ENCODE results near the gene PASD1.
"Not testable (repeated sequence)": the region's sequence is repeated elsewhere in the genome, so short reads cannot be mapped to it uniquely, and the experiment has no call there.

PASD1 gene, protein sequence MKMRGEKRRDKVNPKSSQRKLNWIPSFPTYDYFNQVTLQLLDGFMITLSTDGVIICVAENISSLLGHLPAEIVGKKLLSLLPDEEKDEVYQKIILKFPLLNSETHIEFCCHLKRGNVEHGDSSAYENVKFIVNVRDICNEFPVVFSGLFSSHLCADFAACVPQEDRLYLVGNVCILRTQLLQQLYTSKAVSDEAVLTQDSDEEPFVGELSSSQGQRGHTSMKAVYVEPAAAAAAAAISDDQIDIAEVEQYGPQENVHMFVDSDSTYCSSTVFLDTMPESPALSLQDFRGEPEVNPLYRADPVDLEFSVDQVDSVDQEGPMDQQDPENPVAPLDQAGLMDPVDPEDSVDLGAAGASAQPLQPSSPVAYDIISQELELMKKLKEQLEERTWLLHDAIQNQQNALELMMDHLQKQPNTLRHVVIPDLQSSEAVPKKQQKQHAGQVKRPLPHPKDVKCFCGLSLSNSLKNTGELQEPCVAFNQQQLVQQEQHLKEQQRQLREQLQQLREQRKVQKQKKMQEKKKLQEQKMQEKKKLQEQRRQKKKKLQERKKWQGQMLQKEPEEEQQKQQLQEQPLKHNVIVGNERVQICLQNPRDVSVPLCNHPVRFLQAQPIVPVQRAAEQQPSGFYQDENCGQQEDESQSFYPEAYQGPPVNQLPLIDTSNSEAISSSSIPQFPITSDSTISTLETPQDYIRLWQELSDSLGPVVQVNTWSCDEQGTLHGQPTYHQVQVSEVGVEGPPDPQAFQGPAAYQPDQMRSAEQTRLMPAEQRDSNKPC

DNA sequence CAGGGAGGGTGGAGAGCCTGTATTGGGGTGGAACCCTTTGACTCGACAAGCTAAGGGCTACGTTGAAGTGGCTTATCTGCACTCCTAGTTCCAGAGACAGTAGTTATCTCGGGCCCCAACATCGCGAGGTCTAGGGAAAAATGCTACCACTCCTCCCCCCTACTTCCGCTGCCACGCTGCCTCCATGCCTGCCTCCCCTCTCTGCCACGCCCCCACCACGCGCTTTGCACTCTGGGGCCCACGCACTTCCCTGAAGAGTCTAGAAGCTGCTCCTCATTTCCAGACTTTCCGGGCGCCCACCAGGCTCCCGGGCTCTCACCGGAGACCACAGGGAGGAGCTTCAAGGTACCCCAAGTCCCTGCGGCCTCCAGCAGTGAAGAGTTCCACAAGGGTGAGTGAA is at the start of gene PASD1:
Gene PASD1, plus strand, starts transcription at position 227 of the 400 bp plus-strand sequence. CDS start 37,879 bp downstream, outside the sequence.
- DNase-seq (ENCODE audit: low spot score) = no peak

DNA sequence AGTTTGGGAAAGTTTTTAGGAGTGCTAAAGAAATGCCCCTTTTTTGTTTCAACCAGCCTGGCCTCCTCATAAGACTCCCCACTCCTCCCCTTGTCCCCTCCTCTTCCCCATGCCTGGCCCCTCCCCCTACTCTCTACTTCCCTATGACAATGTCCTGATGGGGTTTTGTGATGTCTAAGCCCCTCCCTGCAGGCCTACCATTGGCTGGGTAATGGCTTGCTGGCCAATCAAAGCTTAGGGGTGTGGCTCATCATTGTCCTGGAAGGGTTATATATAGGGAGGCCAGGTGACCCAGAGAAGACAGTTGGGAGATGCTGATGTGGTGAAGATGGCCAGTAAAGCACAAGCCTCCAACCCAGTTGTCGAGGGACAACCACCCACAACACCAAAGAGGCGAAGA is 48.2 kb upstream of the PASD1 start:
- no peak for DNase-seq (ENCODE audit: low spot score)

DNA sequence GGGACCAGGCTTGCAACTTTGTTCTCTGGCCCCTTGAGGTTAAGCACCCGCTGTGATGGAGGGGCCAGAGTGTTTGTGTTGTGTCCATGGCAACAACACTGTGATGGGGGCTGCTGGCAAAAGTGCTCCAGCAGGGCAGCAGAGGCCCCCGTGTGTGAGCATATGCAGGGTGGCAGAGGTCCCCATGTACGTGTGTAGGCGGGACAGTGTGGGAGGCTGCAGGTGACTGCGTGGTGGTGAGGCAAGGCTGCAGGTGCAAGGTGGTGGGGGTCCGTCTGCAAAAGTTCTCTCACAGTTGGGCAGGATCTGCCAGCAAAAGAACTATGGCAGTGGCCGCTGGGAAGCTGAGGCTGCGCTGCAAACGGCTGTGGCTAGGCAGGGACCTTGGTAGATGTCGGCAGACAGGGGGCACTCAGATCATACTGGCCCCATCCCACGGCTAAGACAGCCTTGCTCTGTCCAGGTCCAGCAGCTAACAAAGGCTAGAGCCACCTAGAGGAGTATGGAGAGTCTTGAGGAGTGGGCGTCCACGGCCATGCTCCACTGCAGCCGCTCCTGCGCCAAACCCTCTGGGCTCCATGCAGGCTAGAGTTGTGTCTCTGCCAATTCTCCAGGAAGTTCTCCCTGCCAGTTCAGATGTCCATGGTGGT is 46.8 kb upstream of the PASD1 start:
- DNase-seq (ENCODE audit: low spot score) = no peak

DNA sequence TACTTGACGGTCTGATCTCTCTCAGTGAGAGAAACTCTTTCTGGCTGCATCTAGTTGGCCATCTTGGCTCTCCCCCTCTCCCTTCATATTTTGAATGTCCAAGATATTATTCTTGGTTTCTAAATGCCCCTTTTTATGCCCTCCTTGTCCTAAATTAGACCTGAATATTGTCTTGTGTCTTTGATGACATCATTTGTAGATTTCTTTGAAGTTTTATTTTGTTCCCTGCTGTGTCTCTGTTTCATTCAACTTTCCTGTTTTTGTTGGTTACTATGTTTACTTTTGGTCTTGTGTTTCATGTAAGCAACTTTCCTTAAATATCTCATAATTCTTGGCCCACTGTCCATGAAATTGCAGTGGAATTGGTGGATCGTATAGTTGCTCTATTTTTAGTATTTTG is 46.1 kb upstream of the PASD1 start:
- DNase-seq (ENCODE audit: low spot score) = no peak

DNA sequence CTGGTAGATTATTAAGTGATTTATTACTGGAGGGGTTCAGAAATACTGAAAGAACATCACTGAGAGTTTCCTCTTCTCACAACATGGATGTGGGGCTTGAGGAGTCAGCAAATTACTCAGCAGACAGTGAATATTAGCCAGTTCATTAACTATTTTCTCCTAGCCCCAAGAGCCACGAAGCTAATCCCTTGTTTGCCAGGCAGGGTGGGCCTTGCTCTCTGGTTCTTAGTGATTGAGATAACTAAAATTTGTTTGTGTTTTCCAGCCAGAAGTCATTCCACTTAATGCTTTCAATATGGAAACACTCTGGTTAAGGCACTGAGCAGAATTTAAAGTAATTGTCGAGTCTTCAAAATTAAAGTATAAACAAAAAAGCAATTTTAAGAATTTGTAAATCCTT is 40.1 kb upstream of the PASD1 start:
- DNase-seq (ENCODE audit: low spot score) = no peak

DNA sequence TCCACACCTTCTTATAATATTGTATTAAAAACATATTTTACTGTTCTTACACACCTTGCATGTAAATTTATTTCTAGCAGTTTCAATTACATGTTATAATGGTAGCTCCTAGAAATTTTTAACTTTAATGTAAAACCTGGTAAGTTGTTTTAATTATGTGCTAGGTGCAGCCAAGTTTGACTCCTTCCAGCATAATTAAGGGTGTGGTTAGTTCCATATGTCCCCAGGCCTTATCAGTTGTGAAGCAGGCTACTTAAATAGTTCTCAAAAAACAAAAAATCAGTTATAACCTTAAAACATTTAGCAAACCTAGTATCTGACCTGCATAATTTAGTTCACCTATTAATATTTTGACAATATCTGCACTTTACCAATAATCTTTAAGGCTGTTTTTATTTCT is 26.9 kb upstream of the PASD1 start:
- no peak for DNase-seq (ENCODE audit: low spot score)

DNA sequence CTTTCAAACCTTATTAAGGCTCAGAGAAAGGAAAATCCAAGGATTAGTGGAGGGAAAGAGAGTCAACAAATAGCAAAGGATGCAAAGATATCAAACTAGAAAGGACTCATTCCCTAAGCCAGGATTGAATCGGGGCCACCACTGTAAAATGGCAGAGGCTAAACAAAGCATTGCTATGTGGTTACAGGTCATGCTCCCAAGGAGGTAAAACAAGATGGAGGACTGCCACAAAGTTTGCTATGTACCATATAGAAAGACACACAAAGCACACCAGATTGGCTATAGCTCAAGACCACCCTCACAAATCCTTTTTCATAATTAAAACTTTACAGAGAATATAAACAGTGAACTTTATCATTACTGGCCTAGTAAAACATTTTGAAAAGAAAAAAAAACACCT is 25.9 kb upstream of the PASD1 start:
- DNase-seq (ENCODE audit: low spot score) = no peak

DNA sequence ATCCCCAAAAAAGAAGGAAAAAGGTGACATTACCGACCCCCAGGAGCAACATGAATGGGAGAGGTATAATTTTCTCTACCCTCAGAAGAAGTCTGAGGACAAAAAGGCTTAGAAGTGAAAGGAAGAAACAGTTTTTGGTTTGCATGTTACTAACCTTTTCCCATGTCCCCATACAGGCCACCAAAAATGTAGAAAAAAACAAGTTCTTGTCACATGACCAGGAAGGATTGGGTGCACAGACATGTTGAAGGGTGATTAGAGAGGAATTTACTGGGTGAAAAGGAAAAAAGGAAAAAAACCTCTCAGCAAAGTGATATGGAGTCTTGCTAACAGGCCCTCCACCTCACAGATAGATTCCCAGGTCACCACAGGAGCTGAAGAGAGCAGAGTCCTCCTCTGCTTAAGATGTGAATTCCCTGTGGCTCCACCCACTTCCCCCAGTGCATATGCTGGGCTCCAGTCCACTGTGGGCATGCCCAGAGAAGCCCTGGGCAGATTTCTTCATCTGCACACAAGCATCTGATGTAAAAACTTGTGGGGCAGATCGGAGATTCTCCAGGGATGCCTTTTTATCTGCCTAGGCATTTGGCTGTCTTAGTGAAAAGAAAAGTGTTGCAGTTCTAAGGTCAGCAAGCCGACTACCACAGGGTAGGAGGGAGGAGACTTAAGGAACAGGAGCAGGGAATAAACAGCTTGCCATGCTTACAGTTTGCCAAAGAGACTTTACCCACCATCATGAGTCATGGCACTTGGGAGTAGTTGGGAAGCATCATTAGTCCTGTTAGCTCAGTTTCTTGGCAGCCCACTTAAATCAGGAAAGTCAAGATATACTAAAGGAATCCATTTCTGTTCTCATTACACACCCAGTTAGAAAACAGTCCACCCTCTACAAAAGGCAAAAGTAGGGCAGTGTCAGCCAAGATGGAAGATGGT is 25.0 kb upstream of the PASD1 start:
- DNase-seq (ENCODE audit: low spot score) = no peak

DNA sequence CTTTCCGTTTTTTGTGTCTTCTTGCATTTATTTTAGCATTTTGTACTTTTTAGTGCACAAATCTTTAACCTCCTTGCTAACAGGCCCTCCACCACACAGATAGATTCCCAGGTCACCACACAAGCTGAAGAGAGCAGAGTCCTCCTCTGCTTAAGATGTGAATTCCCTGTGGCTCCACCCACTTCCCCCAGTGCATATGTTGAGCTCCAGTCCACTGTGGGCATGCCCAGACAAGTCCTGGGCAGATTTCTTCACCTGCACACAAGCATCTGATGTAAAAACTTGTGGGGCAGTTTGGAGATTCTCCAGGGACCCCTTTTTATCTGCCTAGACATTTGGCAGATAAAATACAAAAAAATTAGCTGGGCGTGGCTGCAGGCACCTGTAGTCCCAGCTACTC is 19.8 kb upstream of the PASD1 start:
- DNase-seq (ENCODE audit: low spot score) = no peak

DNA sequence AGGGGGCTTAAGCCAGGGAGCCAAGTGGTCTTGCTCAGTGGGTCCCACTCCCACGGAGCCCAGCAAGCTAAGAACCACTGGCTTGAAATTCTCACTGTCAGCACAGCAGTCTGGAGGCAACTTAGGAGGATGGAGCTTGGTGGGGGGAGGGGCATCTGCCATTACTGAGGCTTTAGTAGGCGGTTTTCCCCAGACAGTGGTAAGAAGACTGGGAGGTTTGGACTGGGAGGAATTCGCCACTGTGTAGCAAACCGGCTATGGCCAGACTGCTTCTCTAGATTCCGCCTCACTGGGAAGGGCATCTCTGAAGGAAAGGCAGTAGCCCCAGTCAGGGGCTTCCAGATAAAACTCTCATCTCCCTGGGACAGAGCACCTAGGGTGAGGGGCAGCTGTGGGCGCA is 17.2 kb upstream of the PASD1 start:
- not testable (repeated sequence) for DNase-seq (ENCODE audit: low spot score)

DNA sequence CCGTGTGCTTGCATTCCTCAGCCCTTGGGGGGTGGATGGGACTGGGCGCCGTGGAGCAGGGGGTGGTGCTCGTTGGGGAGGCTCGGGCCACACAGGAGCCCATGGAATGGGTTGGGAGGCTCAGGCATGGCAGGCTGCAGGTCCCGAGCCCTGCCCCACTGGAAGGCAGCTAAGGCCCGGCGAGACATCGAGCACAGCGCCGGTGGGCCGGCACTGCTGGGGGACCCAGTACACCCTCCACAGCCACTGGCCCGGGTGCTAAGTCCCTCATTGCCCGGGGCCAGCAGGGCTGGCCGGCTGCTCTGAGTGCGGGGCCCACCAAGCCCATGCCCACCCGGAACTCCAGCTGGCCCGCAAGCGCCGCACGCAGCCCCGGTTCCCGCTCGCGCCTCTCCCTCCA is 12.3 kb upstream of the PASD1 start:
- DNase-seq (ENCODE audit: low spot score) = not testable (repeated sequence)

DNA sequence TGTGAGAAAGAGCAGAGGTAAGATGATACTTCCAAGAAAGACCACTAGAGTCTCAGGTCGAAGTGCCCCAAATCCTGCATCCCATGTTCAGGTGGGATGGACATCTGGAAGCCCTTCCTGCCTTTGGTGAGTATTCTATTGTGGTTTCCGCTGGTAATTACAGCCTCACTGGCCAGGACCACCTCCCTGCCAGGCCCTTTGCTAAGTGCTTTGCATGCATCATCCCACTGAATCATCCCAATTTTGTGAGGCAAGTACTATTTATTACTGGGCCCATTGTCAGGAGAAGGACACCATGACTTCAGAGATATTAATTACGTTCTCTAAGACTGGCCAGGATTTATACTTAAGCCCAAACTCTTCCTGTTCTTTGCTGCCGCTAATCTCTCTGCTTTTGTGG is 10.7 kb upstream of the PASD1 start:
- DNase-seq (ENCODE audit: low spot score) = no peak

DNA sequence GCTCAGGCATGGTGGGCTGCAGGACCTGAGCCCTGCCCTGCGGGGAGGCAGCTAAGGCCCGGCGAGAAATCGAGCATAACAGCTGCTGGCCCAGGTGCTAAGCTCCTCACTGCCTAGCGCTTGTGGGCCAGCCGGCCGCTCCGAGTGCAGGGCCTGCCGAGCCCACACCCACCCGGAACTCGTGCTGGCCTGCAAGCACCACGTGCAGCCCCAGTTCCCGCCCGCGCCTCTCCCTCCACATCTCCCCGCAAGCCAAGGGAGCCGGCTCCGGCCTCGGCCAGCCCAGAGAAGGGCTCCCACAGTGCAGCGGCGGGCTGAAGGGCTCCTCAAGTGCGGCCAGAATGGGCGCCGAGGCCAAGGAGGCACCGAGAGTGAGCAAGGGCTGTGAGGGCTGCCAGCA is 8.2 kb upstream of the PASD1 start:
- DNase-seq (ENCODE audit: low spot score) = not testable (repeated sequence)

DNA sequence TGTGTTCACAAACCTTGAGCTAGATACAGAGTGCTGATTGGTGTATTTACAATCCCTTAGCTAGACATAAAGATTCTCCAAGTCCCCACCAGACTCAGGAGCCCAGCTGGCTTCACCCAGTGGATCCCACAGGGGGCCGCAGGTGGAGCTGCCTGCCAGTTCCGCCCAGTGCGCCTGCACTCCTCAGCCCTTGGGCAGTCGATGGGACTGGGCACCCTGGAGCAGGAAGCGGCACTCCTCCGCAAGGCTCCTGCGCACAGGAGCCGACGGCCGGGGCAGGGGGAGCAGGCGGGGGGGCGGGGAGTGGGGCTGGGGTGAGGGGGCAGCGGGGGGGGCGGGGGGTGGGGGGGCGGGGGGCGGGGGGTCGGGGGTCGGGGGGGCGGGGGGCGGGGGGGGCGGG is 990 bp upstream of the PASD1 start:
- DNase-seq (ENCODE audit: low spot score) = not testable (repeated sequence)

DNA sequence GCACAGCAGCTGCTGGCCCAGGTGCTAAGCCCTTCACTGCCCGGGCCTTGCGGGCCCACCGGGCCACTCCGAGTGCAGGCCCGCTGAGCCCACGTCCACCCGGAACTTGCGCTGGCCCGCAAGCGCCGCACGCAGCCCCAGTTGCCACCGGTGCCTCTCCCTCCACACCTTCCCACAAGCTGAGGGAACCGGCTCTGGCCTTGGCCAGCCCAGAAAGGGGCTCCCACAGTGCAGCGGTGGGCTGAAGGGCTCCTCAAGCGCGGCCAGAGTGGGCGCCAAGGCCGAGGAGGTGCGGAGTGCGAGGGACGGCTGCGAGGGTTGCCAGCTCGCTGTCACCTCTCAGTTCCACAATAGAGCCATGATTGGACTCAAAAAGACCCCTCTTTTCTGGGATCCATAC is 472 bp upstream of the PASD1 start:
- DNase-seq (ENCODE audit: low spot score) = not testable (repeated sequence)

DNA sequence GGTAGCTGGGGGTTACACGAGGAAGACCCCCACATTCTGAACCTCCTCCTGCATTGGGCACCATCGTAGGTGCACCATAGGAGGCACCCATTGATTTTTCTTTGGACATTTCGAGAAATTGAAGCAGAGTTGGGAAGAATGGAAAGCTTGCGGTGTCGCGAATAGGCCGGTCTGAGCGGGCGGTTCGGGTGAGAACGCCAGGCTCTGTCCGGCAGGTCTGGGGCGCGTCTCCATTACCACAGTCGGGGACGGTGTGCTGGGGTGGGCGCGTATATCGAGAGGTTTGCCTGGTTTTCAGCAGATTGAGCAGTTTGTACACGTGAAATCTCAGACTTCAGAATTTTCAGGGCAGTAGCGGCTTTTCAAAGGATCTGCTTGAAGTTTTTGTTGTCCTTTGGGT is 560 bp downstream of the PASD1 start:
- no peak for DNase-seq (ENCODE audit: low spot score)

DNA sequence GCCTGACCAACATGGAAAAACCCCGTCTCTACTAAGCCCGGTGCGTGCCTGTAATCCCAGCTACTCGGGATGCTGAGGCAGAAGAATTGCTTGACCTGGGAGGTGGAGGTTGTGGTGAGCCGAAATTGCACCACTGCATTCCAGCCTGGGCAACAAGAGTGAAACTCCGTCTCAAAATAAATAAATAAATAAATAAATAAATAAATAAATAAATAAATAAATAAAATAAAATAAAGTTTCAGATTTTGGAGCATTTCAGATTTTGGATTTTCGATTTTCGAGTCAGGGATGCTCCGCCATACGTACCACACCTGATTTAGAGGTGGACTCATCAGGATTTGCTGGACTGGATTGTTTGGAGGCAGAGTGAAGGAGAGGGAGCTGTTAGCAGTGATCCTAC is 3.4 kb downstream of the PASD1 start:
- DNase-seq (ENCODE audit: low spot score) = not testable (repeated sequence)

DNA sequence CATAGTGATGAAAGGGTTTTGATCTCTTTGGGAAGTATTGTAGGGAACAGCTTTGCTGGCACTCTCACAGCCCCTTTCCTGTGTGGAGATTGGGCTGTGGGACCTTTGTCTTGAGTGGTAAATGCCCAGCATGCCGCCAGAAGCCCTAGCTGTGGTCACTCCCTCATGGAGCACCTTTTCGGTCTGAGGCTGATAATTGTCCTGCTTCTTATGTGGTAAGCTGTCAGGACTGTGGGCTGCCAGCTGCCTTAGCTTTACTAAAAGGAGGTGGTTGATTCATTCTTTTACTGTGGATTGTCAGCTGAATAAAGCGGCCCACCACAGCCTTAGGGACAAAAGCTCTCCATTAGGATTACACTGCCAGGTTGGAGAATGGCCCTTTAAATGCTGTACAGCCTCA is 7.1 kb downstream of the PASD1 start:
- no peak for DNase-seq (ENCODE audit: low spot score)

DNA sequence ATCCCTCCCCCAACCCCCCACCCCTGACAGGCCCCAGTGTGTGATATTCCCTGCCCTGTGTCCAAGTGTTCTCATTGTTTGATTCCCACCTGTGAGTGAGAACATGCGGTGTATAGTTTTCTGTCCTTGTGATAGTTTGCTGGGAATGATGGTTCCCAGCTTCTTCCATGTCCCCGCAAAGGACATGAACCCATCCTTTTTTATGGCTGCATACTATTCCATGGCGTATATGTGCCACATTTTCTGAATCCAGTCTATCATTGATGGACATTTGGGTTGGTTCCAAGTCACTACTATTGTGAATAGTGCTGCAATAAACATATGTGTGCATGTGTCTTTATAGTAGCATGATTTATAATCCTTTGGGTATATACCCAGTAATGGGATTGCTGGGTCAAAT is 29.9 kb downstream of the PASD1 start:
- not testable (repeated sequence) for DNase-seq (ENCODE audit: low spot score)

DNA sequence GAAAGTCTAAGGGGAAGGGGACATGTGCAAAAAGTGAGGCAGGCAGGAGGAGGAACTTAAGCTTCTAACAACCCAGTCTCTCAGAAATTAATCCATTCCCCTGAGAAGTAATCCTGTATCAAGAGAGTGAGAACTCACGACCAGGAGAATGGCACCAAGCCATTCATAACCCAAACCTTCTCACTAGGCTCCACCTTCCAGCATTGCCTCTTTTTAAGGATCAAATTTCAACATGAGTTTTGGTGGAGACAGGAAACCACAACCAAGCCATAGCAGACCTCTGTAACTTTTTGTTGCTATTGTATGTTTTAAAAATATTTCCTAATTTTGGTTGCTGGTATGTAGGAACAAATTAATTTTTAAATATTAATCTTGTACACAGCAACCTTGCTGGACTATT is 32.8 kb downstream of the PASD1 start:
- DNase-seq (ENCODE audit: low spot score) = no peak

DNA sequence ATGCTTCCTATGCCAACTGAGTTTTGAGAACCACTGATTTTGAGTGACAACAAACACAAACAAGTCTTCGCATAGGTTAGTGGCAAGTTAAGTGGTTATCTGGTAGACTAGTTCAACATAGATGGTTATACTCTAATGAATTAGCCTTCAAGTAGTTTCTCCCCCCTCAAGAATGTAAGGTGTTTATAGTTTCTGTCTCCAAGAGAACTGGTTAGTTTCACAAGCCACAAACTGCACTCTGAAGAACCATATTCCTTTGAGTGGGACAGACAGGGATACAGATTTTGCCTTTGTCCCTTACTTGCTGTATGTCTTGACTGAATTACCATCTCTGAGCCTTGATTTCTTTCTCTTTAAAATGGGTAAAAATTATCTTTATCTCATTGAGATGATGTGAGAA is 41.5 kb downstream of the PASD1 start:
- DNase-seq (ENCODE audit: low spot score) = no peak

DNA sequence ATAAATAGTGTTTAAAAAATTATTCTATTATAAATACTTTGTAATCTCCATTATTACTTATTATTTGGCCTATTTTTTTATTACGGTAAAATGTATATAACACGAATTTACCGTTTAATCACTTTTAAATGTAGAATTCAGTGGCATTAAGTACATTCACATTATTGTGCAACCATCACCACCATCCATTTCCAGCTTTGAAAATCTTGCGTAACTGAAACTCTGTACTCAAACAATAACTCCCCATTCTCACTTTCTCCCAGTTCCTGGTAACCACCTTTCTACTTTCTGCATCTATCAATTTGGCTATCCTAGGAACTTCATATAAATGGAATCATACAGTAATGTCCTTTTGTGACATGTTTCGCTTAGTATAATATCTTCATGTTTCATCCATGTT is 45.7 kb downstream of the PASD1 start:
- DNase-seq (ENCODE audit: low spot score) = no peak

All from HuH-7.5 (cell line).